H1 (cell line): ENCODE measurements around the gene GCH1. TPM values are rescaled to one million over a fixed set of nuclear protein-coding genes. Genes with fewer than 3 reads are reported as not detected.

ENCODE experiments used
- CTCF ChIA-PET: fragments of 300-600 bp; sonication (Branson Sonifier 250); formaldehyde crosslinking; loops from one replicate; lab custom pipeline; 2021; ENCODE audit not compliant: partially characterized antibody; lab: Charles Lee
- POLR2A ChIA-PET: fragments of 300-600 bp; sonication (Branson Sonifier 250); formaldehyde crosslinking; loops from one replicate; lab custom pipeline; 2021; ENCODE audit warnings: inconsistent platforms; ENCODE audit not compliant: partially characterized antibody; lab: Charles Lee
- DNase-seq, 2 experiments: peaks; one replicate each; pipeline versions ENCODE4 v3.0.0 to v3.0.0-alpha.2; 2010 to 2022; ENCODE audit warnings: low spot score in 2 of 2, low read depth in 1 of 2, mixed read lengths in 1 of 2
- FAIRE-seq: peaks from 2 replicates; lab custom pipeline; 2011; peaks lifted over from hg19 to GRCh38; lab: Jason Lieb, UNC
- H2AFZ ChIP-seq: 2 replicates; pipeline ENCODE4 v1.8.1; 2012; ENCODE audit warnings: low read length, inconsistent platforms
- H2AK5ac ChIP-seq: 2 replicates; pipeline ENCODE4 v1.6.1; 2013; ENCODE audit warnings: low read depth, low read length
- H2BK120ac ChIP-seq: replicated peaks from 2 replicates; pipeline ENCODE3; 2013; ENCODE audit warnings: low read depth, low read length, inconsistent platforms
- H2BK12ac ChIP-seq: 2 replicates; pipeline ENCODE4 v1.6.1; 2013; ENCODE audit warnings: low read depth, low read length
- H2BK15ac ChIP-seq: 2 replicates; pipeline ENCODE4 v1.6.1; 2013; ENCODE audit warnings: low read length
- H2BK20ac ChIP-seq: 2 replicates; pipeline ENCODE4 v1.6.1; 2013; ENCODE audit warnings: low read length
- H2BK5ac ChIP-seq: 2 replicates; pipeline ENCODE4 v1.6.1; 2013; ENCODE audit warnings: low read depth, low read length
- H3K14ac ChIP-seq: 2 replicates; pipeline ENCODE4 v1.6.1; 2013; ENCODE audit warnings: inconsistent platforms; ENCODE audit not compliant: insufficient read length
- H3K18ac ChIP-seq: 2 replicates; pipeline ENCODE4 v1.6.1; 2013; ENCODE audit warnings: low read length; ENCODE audit errors: extremely low read depth
- H3K23ac ChIP-seq: 2 replicates; pipeline ENCODE4 v1.6.1; 2013; ENCODE audit warnings: inconsistent platforms; ENCODE audit not compliant: insufficient read length
- H3K23me2 ChIP-seq: 2 replicates; pipeline ENCODE4 v1.6.1; 2013; ENCODE audit warnings: low read depth, low read length
- H3K27ac ChIP-seq: 2 replicates; pipeline ENCODE4 v1.6.1; 2011; ENCODE audit warnings: low read depth, low read length, inconsistent platforms
- H3K27me3 ChIP-seq, 4 experiments: replicated peaks in 1 of 4; 1 replicate in 1 of 4; 2 replicates in 3 of 4; pipeline versions ENCODE4 v1.6.1 to v1.8.1; 2011 to 2013; ENCODE audit warnings: low read length in 3 of 4, mild to moderate bottlenecking in 3 of 4, inconsistent platforms in 2 of 4, mixed read lengths in 2 of 4, moderate library complexity in 1 of 4; ENCODE audit not compliant: control insufficient read depth in 3 of 4, insufficient read depth in 3 of 4; ENCODE audit errors: extremely low read depth in 1 of 4
- H3K36me3 ChIP-seq, 4 experiments: 2 replicates each; pipeline versions ENCODE4 v1.6.1 to v1.8.1; 2011 to 2013; ENCODE audit warnings: mild to moderate bottlenecking in 4 of 4, low read length in 3 of 4, moderate library complexity in 2 of 4, control low read depth in 1 of 4, inconsistent platforms in 1 of 4; ENCODE audit not compliant: insufficient read depth in 4 of 4, control insufficient read depth in 2 of 4
- H3K4ac ChIP-seq: replicated peaks from 2 replicates; pipeline ENCODE3; 2013; ENCODE audit warnings: low read length, low read depth, mixed read lengths, inconsistent platforms; ENCODE audit not compliant: insufficient read length
- H3K4me1 ChIP-seq, 4 experiments: replicated peaks in 1 of 4; 1 replicate in 1 of 4; 2 replicates in 3 of 4; pipeline versions ENCODE4 v1.6.1 to v1.8.1; 2011 to 2013; ENCODE audit warnings: low read length in 3 of 4, inconsistent platforms in 2 of 4, mixed read lengths in 1 of 4; ENCODE audit not compliant: insufficient read depth in 4 of 4, control insufficient read depth in 3 of 4
- H3K4me2 ChIP-seq, 2 experiments: 2 replicates each; pipeline versions ENCODE4 v1.6.1 to v1.8.1; 2011 to 2013; ENCODE audit warnings: low read depth in 2 of 2, low read length in 2 of 2, control low read depth in 1 of 2, inconsistent platforms in 1 of 2, mild to moderate bottlenecking in 1 of 2; ENCODE audit not compliant: insufficient read depth in 1 of 2
- H3K4me3 ChIP-seq, 4 experiments: fragments of 200-600, 300-600 bp in 1 of 4; sonication (generic), shearing (Covaris generic), sonication (Bioruptor Twin) in 1 of 4; 2 replicates each; pipeline versions ENCODE4 v1.5.1 to v1.8.1; 2011 to 2016; ENCODE audit warnings: low read length in 4 of 4, low read depth in 3 of 4, control low read depth in 2 of 4, inconsistent platforms in 2 of 4, mild to moderate bottlenecking in 2 of 4, mixed read lengths in 1 of 4, moderate library complexity in 1 of 4; ENCODE audit not compliant: insufficient read depth in 2 of 4; ENCODE audit errors: extremely low read depth in 1 of 4
- H3K56ac ChIP-seq: replicated peaks from 2 replicates; pipeline ENCODE3; 2013; ENCODE audit warnings: low read depth, mild to moderate bottlenecking, mixed read lengths, low read length, inconsistent platforms; ENCODE audit not compliant: insufficient read length
- H3K79me1 ChIP-seq: 2 replicates; pipeline ENCODE4 v1.6.1; 2013; ENCODE audit warnings: low read depth, low read length, control low read depth
- H3K79me2 ChIP-seq, 2 experiments: 2 replicates each; pipeline versions ENCODE4 v1.6.1 to v1.8.1; 2012 to 2013; ENCODE audit warnings: low read length in 2 of 2, mild to moderate bottlenecking in 2 of 2, inconsistent platforms in 1 of 2; ENCODE audit not compliant: insufficient read depth in 2 of 2, control insufficient read depth in 1 of 2
- H3K9ac ChIP-seq, 4 experiments: replicated peaks in 1 of 4; 1 replicate in 1 of 4; 2 replicates in 3 of 4; pipeline versions ENCODE4 v1.6.1 to v1.8.1; 2011 to 2013; ENCODE audit warnings: low read depth in 3 of 4, low read length in 3 of 4, control low read depth in 2 of 4, mild to moderate bottlenecking in 2 of 4, moderate library complexity in 2 of 4, inconsistent platforms in 1 of 4; ENCODE audit errors: extremely low read depth in 1 of 4
- H3K9me3 ChIP-seq, 2 experiments: 2 replicates each; pipeline versions ENCODE4 v1.6.1 to v1.8.1; 2012 to 2013; ENCODE audit warnings: mild to moderate bottlenecking in 2 of 2, moderate library complexity in 2 of 2, control low read depth in 1 of 2, inconsistent platforms in 1 of 2, low read depth in 1 of 2, low read length in 1 of 2, mixed read lengths in 1 of 2; ENCODE audit not compliant: insufficient read depth in 2 of 2
- H4K20me1 ChIP-seq, 2 experiments: replicated peaks in 1 of 2; 2 replicates each; pipeline versions ENCODE3 to v1.8.1; 2011 to 2013; ENCODE audit warnings: inconsistent platforms in 2 of 2, low read length in 2 of 2, mild to moderate bottlenecking in 1 of 2; ENCODE audit not compliant: insufficient read depth in 2 of 2, control insufficient read depth in 1 of 2
- H4K5ac ChIP-seq: 2 replicates; pipeline ENCODE4 v1.6.1; 2013; ENCODE audit warnings: low read length, low read depth, mixed read lengths, inconsistent platforms; ENCODE audit not compliant: insufficient read length
- H4K8ac ChIP-seq: 2 replicates; pipeline ENCODE4 v1.8.0; 2013; ENCODE audit warnings: mild to moderate bottlenecking, moderate library complexity, low read length, inconsistent platforms; ENCODE audit not compliant: insufficient read depth; ENCODE audit errors: extremely low read depth
- H4K91ac ChIP-seq: replicated peaks from 2 replicates; pipeline ENCODE3; 2013; ENCODE audit warnings: low read length, mixed read lengths, inconsistent platforms; ENCODE audit not compliant: insufficient read length
- BACH1 ChIP-seq: IDR thresholded peaks from 2 replicates; pipeline ENCODE4 v1.6.1; 2012; ENCODE audit warnings: low read length, improper control_type of control experiment
- CHD1 ChIP-seq: IDR thresholded peaks from 2 replicates; pipeline ENCODE4 v1.6.1; 2012; ENCODE audit warnings: low read depth, low read length, improper control_type of control experiment
- CHD2 ChIP-seq: IDR thresholded peaks from 2 replicates; pipeline ENCODE4 v1.6.1; 2012; ENCODE audit warnings: low read length, improper control_type of control experiment
- EZH2 ChIP-seq: fragments of 200-600 bp; sonication (generic); IDR thresholded peaks from 2 replicates; pipeline ENCODE4 v1.7.1; 2012; ENCODE audit warnings: low read depth, mild to moderate bottlenecking, moderate library complexity, low read length, inconsistent platforms; ENCODE audit not compliant: severe bottlenecking
- HDAC6 ChIP-seq: IDR thresholded peaks from one replicate; pipeline ENCODE4 v1.7.1; 2012; ENCODE audit warnings: low read depth, mild to moderate bottlenecking, inconsistent platforms, low read length, moderate library complexity
- MAFK ChIP-seq: IDR thresholded peaks from 2 replicates; pipeline ENCODE4 v1.6.1; 2012; ENCODE audit warnings: low read depth, mild to moderate bottlenecking, improper control_type of control experiment, low read length
- NANOG ChIP-seq: IDR thresholded peaks from 2 replicates; pipeline ENCODE4 v1.6.1; 2011; ENCODE audit warnings: low read length, low read depth, mild to moderate bottlenecking, inconsistent platforms; ENCODE audit not compliant: insufficient read depth, poor library complexity, severe bottlenecking
- POLR2AphosphoS5 ChIP-seq: IDR thresholded peaks from 2 replicates; pipeline ENCODE4 v1.6.1; 2011; ENCODE audit warnings: low read depth, low read length
- RAD21 ChIP-seq, 2 experiments: IDR thresholded peaks in 1 of 2; conservative IDR thresholded peaks in 1 of 2; 2 replicates each; pipeline ENCODE4 v1.6.1; 2011; ENCODE audit warnings: low read depth in 2 of 2, low read length in 2 of 2, improper control_type of control experiment in 1 of 2, inconsistent platforms in 1 of 2, mild to moderate bottlenecking in 1 of 2, moderate library complexity in 1 of 2
- RNF2 ChIP-seq: fragments of 200-900, 300-1000 bp; sonication (generic); IDR thresholded peaks from 2 replicates; pipeline ENCODE4 v1.7.1; 2016; ENCODE audit warnings: borderline replicate concordance, low read depth, mild to moderate bottlenecking, antibody characterized with exemption, low read length; ENCODE audit not compliant: poor library complexity, severe bottlenecking; ENCODE audit errors: missing control alignments
- SRF ChIP-seq: IDR thresholded peaks from 2 replicates; pipeline ENCODE4 v1.6.1; 2011; ENCODE audit warnings: mild to moderate bottlenecking, low read depth, low read length, moderate library complexity
- TBP ChIP-seq: IDR thresholded peaks from 2 replicates; pipeline ENCODE4 v1.6.1; 2011; ENCODE audit warnings: low read depth, low read length, improper control_type of control experiment
- WGBS, 2 experiments: shearing (Covaris generic) in 1 of 2; methylation state at CpG; one replicate each; pipeline versions ENCODE4 v1.1.6 to v1.1.7; 2013 to 2015; ENCODE audit warnings: low lambda C conversion rate in 2 of 2, mixed read lengths in 2 of 2, inconsistent platforms in 1 of 2, low coverage in 1 of 2, missing lambda C conversion rate in 1 of 2; ENCODE audit not compliant: insufficient replicate concordance in 2 of 2, insufficient coverage in 1 of 2, insufficient read length in 1 of 2; ENCODE audit errors: extremely low coverage in 1 of 2, missing lambda C conversion rate in 1 of 2; 5-methylcytosine and 5-hydroxymethylcytosine counted together
- polyA plus RNA-seq, 7 experiments: library from polyadenylated mRNA; depleted of rRNA in 3 of 7; stranded (reverse) in 5 of 7; unstranded in 2 of 7; fragments of >200 nt in 5 of 7; fragments of 200-250 nt in 2 of 7; gene quantifications; 1 replicate in 5 of 7; 2 replicates in 1 of 7; 4 replicates in 1 of 7; pipeline versions ENCODE4 v1.2.1 to v1.2.3, GENCODE V29; 2011 to 2013; ENCODE audit warnings: missing spikeins in 2 of 7, mixed read lengths in 2 of 7
- total RNA-seq: library from RNA; stranded (reverse); fragmentation: NEBNext Ultra II Directional; extraction: Animal tissue kit (Norgen Biotek cat#: 25700); gene quantifications from 2 replicates; pipeline ENCODE4 v1.2.1, GENCODE V29; 2021
- TF ChIP-seq, protein P1 (sequence below): IDR thresholded peaks from 2 replicates; pipeline ENCODE4 v1.6.1; 2011; ENCODE audit warnings: low read length, improper control_type of control experiment

The GCH1 gene
- total and polyA plus RNA-seq, 2 of the 8 experiments (the other 6 are each of a cell fraction or from before 2014, with no cell fraction given), result 7.3 to 7.9 TPM

DNA sequence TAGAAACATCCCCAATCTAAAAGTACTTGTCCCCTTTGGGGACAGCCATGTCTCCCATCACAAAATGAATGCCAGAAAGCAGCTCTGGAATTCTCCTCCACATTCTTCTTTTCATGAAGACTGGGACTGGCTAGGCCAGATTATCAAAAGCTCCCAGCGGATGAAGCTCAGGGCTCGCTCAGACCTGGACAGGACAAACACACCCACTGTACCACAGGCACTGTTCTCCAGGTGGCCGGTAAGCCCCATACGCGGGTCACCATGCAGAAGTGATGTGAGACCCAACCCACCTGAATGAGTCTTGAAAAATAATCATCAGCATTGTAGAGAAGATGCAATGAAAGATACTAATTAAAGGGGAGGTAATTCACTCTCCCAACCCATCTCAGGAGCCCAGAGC is 85.1 kb downstream of the GCH1 start:
- H3K23me2 ChIP-seq, result no peaks in the 10 kb centered on the region
- no peak overlapping the region for H3K9ac ChIP-seq
- H3K4me1 ChIP-seq, result no peaks in the 10 kb centered on the region
- no peak overlapping the region for H2AFZ ChIP-seq
- no peak overlapping the region for H4K91ac ChIP-seq
- H3K27me3 ChIP-seq, result no peaks in the 10 kb centered on the region
- H2BK120ac ChIP-seq, result no peak overlapping the region
- H3K79me2 ChIP-seq, result no peaks in the 10 kb centered on the region
- no peak overlapping the region for H2AK5ac ChIP-seq
- ChIA-PET CTCF (interaction anchor here (1.1 to 2.8 kb wide), 11 partner anchors 10 to 304 kb away, joined by 3 to 23 read pairs (median 3); no protein-coding TSS in a partner anchor), POLR2A (no interaction called here)
- no peak overlapping the region for H3K23ac ChIP-seq
- no peak overlapping the region for H3K4me3 ChIP-seq
- DNase-seq (no peak), FAIRE-seq (no peak)
- H3K4me2 ChIP-seq, result no peak overlapping the region
- H3K4ac ChIP-seq, result no peak overlapping the region
- no peak overlapping the region for H4K8ac ChIP-seq
- H3K36me3 ChIP-seq, result no peaks in the 10 kb centered on the region
- H3K27ac ChIP-seq, result no peak overlapping the region
- H3K18ac ChIP-seq, result no peak overlapping the region
- WGBS, 2 experiments, result 97% methylated on average over 5 of the region's 5 CpGs; no CpG with 5 or more reads in 1 of the 2 experiments
- H4K5ac ChIP-seq, result no peak overlapping the region
- no peaks in the 10 kb centered on the region for H4K20me1 ChIP-seq
- no peak overlapping the region for H2BK12ac ChIP-seq
- no peak overlapping the region for H2BK5ac ChIP-seq
- no peaks in the 10 kb centered on the region for H3K9me3 ChIP-seq
- no peak overlapping the region for H3K56ac ChIP-seq
- H3K79me1 ChIP-seq, result no peaks in the 10 kb centered on the region
- no peak overlapping the region for H3K14ac ChIP-seq
- no peak overlapping the region for H2BK20ac ChIP-seq
- H2BK15ac ChIP-seq, result no peak overlapping the region
- TF ChIP-seq, protein P1, sequence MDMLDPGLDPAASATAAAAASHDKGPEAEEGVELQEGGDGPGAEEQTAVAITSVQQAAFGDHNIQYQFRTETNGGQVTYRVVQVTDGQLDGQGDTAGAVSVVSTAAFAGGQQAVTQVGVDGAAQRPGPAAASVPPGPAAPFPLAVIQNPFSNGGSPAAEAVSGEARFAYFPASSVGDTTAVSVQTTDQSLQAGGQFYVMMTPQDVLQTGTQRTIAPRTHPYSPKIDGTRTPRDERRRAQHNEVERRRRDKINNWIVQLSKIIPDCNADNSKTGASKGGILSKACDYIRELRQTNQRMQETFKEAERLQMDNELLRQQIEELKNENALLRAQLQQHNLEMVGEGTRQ, result no peak
- TF ChIP-seq CHD1 (no peak), NANOG (no peak), CHD2 (no peak), BACH1 (no peak), RAD21 (IDR thresholded peaks at IDR 0.05 in 1 of 2, conservative IDR thresholded peaks at IDR 0.05 in 1 of 2; ENCODE audit: low read depth in 2 of 2, low read length in 2 of 2) (no peak), POLR2AphosphoS5 (no peak), RNF2 (no peak), SRF (no peak), EZH2 (no peak), MAFK (no peak), HDAC6 (no peak), TBP (no peak)
